K562 (cell line): ENCODE data around the gene LBHD1. TPM values are rescaled to one million over a fixed set of nuclear protein-coding genes. Genes with fewer than 3 reads are reported as not detected.

Source experiments
- ATAC-seq: fragments of 200-7000 bp; cut with Tn5 transposase; 3 replicates; pipeline ENCODE4 v1.9.1; 2020; ENCODE audit warnings: moderate library complexity
- BruUV-seq: library from RNA; stranded (reverse); fragments of 400-500 nt; replicated peaks from 2 replicates; lab custom pipeline; 2021; lab: Mats Ljungman, UMichigan
- CTCF ChIA-PET: fragments of 300-600 bp; formaldehyde crosslinking; extraction: SDS; loops from one replicate; lab custom pipeline; 2021; ENCODE audit warnings: low intra/inter-chr PET ratio; lab: Yijun Ruan, JAX
- POLR2A ChIA-PET: fragments of 300-600, 350-650 bp; sonication (Branson Sonifier 250); formaldehyde crosslinking; extraction: SDS; loops from one replicate; lab custom pipeline; 2021; ENCODE audit warnings: antibody characterized with exemption, inconsistent platforms; lab: Yijun Ruan, JAX
- DNase-seq, 4 experiments: peaks; one replicate each; pipeline versions ENCODE4 v3.0.0 to v3.0.0-alpha.2; 2011 to 2018; ENCODE audit warnings: low spot score in 3 of 4, mixed read lengths in 3 of 4; ENCODE audit errors: extremely low read depth in 1 of 4
- FAIRE-seq: peaks from 2 replicates; lab custom pipeline; 2011; peaks lifted over from hg19 to GRCh38; lab: Jason Lieb, UNC
- H2AFZ ChIP-seq: 2 replicates; pipeline ENCODE4 v1.6.0; 2011; ENCODE audit warnings: low read depth, low read length, control low read depth, inconsistent platforms
- H3K27ac ChIP-seq: fragments of 200-600 bp; 3 replicates; pipeline ENCODE4 v1.8.0; 2011; ENCODE audit warnings: low read depth, mild to moderate bottlenecking, control low read depth, inconsistent platforms, low read length, moderate library complexity, mixed read lengths; ENCODE audit errors: extremely low read depth
- H3K27me3 ChIP-seq, 2 experiments: fragments of 300-600 bp in 1 of 2; 2 replicates in 1 of 2; 3 replicates in 1 of 2; pipeline versions ENCODE4 v1.6.0 to v1.8.0; 2011; ENCODE audit warnings: inconsistent platforms in 2 of 2, low read length in 2 of 2, mild to moderate bottlenecking in 1 of 2, mixed read lengths in 1 of 2, moderate library complexity in 1 of 2; ENCODE audit not compliant: control insufficient read depth in 2 of 2, insufficient read depth in 2 of 2
- H3K36me3 ChIP-seq: fragments of 300-600 bp; 3 replicates; pipeline ENCODE4 v1.8.0; 2011; ENCODE audit warnings: mild to moderate bottlenecking, low read length, inconsistent platforms; ENCODE audit not compliant: control insufficient read depth, insufficient read depth
- H3K4me1 ChIP-seq, 2 experiments: fragments of 200-600 bp in 1 of 2; replicated peaks in 1 of 2; 2 replicates in 1 of 2; 3 replicates in 1 of 2; pipeline versions ENCODE4 v1.5.1 to v1.8.0; 2011; ENCODE audit warnings: inconsistent platforms in 2 of 2, low read length in 2 of 2, mild to moderate bottlenecking in 1 of 2, mixed read lengths in 1 of 2, moderate library complexity in 1 of 2; ENCODE audit not compliant: control insufficient read depth in 2 of 2, insufficient read depth in 2 of 2
- H3K4me2 ChIP-seq: 2 replicates; pipeline ENCODE4 v1.6.1; 2011; ENCODE audit warnings: low read length, control low read depth, inconsistent platforms, mixed read lengths; ENCODE audit not compliant: insufficient read depth
- H3K4me3 ChIP-seq: fragments of 200-600 bp; sonication (generic), shearing (Covaris generic); 2 replicates; pipeline ENCODE4 v1.5.1; 2016; ENCODE audit warnings: control low read depth, inconsistent platforms
- H3K79me2 ChIP-seq: fragments of 200-600 bp; 3 replicates; pipeline ENCODE4 v1.8.0; 2011; ENCODE audit warnings: low read length, inconsistent platforms; ENCODE audit not compliant: control insufficient read depth, insufficient read depth
- H3K9ac ChIP-seq, 2 experiments: 2 replicates each; pipeline versions ENCODE4 v1.6.0 to v1.6.1; 2011; ENCODE audit warnings: low read depth in 2 of 2, low read length in 2 of 2, control low read depth in 1 of 2, inconsistent platforms in 1 of 2, mild to moderate bottlenecking in 1 of 2, mixed read lengths in 1 of 2; ENCODE audit not compliant: insufficient read depth in 1 of 2
- H3K9me1 ChIP-seq: one replicate; pipeline ENCODE4 v1.6.0; 2011; ENCODE audit warnings: inconsistent platforms, mild to moderate bottlenecking, low read length, moderate library complexity; ENCODE audit not compliant: control insufficient read depth, insufficient read depth
- H3K9me3 ChIP-seq: replicated peaks from 2 replicates; pipeline ENCODE4 v1.5.1; 2011; ENCODE audit warnings: low read depth, low read length, inconsistent platforms; ENCODE audit not compliant: control insufficient read depth, insufficient read depth
- H4K20me1 ChIP-seq: replicated peaks from 2 replicates; pipeline ENCODE4 v1.6.1; 2011; ENCODE audit warnings: low read length, inconsistent platforms, mixed read lengths; ENCODE audit not compliant: control insufficient read depth, insufficient read depth
- ATF3 ChIP-seq, 2 experiments: fragments of 450-650 bp in 1 of 2; sonication (generic) in 1 of 2; formaldehyde crosslinking in 1 of 2; IDR thresholded peaks in 1 of 2; conservative IDR thresholded peaks in 1 of 2; 2 replicates each; pipeline versions ENCODE4 v1.6.1 to v1.8.1; 2016 to 2023; ENCODE audit warnings: mild to moderate bottlenecking in 2 of 2, moderate library complexity in 2 of 2, inconsistent platforms in 1 of 2, missing genetic modification reagents in 1 of 2
- CEBPG ChIP-seq, 3 experiments: fragments of 200-800 bp in 1 of 3; sonication (Bioruptor generic) in 1 of 3; sonication (generic) in 1 of 3; formaldehyde crosslinking in 1 of 3; IDR thresholded peaks in 2 of 3; conservative IDR thresholded peaks in 1 of 3; 2 replicates each; pipeline versions ENCODE4 v1.6.1 to v1.8.0; 2016 to 2022; ENCODE audit warnings: missing compliant biosample characterization in 2 of 3, missing genetic modification characterization in 2 of 3, mild to moderate bottlenecking in 1 of 3, missing genetic modification reagents in 1 of 3
- CREM ChIP-seq: IDR thresholded peaks from 2 replicates; pipeline ENCODE4 v1.6.1; 2014; ENCODE audit warnings: antibody characterized with exemption, low read depth
- HMBOX1 ChIP-seq: sonication (generic); IDR thresholded peaks from 2 replicates; pipeline ENCODE4 v1.6.1; 2016
- RAD21 ChIP-seq, 2 experiments: fragments of 250-450 bp in 1 of 2; fragments of 450-650 bp in 1 of 2; sonication (Bioruptor Pico) in 1 of 2; formaldehyde crosslinking in 1 of 2; IDR thresholded peaks in 1 of 2; conservative IDR thresholded peaks in 1 of 2; 2 replicates each; pipeline versions ENCODE4 v1.4.0 to v1.8.0; 2020 to 2022; ENCODE audit warnings: mild to moderate bottlenecking in 2 of 2, moderate library complexity in 1 of 2
- RNF219 ChIP-seq: fragments of 250-450 bp; sonication (Bioruptor Pico); IDR thresholded peaks from 2 replicates; pipeline ENCODE4 v1.5.0; 2022; ENCODE audit warnings: mild to moderate bottlenecking
- SMARCC2 ChIP-seq: fragments of 450-650 bp; IDR thresholded peaks from 2 replicates; pipeline ENCODE4 v1.6.1; 2017; ENCODE audit warnings: antibody characterized with exemption, moderate library complexity, mild to moderate bottlenecking, low read depth
- TCF3 ChIP-seq: sonication (generic); formaldehyde crosslinking; IDR thresholded peaks from 2 replicates; pipeline ENCODE4 v1.4.0; 2020; ENCODE audit warnings: mild to moderate bottlenecking, missing genetic modification reagents
- TSHZ1 ChIP-seq: fragments of 250-450 bp; sonication (Bioruptor Pico); IDR thresholded peaks from 2 replicates; pipeline ENCODE4 v1.4.0; 2020; ENCODE audit warnings: mild to moderate bottlenecking, moderate library complexity
- WHSC1 ChIP-seq: IDR thresholded peaks from one replicate; pipeline ENCODE4 v1.6.1; 2012; ENCODE audit warnings: low read length, control low read depth, inconsistent platforms
- YY1 ChIP-seq, 3 experiments: IDR thresholded peaks; 2 replicates each; pipeline ENCODE4 v1.6.1; 2011; ENCODE audit warnings: low read length in 2 of 3, mild to moderate bottlenecking in 2 of 3, moderate library complexity in 2 of 3, borderline replicate concordance in 1 of 3, control low read depth in 1 of 3, low read depth in 1 of 3; ENCODE audit not compliant: insufficient read depth in 3 of 3, insufficient replicate concordance in 2 of 3, control insufficient read depth in 1 of 3, insufficient read length in 1 of 3; ENCODE audit errors: extremely low read depth in 1 of 3
- WGBS: fragments of 100-300 bp; shearing (Covaris generic); methylation state at CpG from one replicate; pipeline ENCODE4 v1.1.6; 2016; ENCODE audit warnings: low coverage, mixed read lengths; ENCODE audit not compliant: insufficient coverage; ENCODE audit errors: missing lambda C conversion rate; 5-methylcytosine and 5-hydroxymethylcytosine counted together
- in situ Hi-C: fragments of 300-500 bp; cut with MboI; formaldehyde crosslinking; loops from 4 replicates; pipeline ENCODE4 v1.15.0; 2018; ENCODE audit warnings: inconsistent platforms, mixed read lengths
- intact Hi-C: fragments of 100-400 bp; cut with micrococcal nuclease; formaldehyde crosslinking; loops from 2 replicates; pipeline ENCODE4 v1.14.2; 2022
- polyA plus RNA-seq, 8 experiments: library from polyadenylated mRNA; depleted of rRNA in 4 of 8; stranded (reverse) in 5 of 8; unstranded in 3 of 8; fragments of >200 nt; fragmentation: Nextera tagmentation in 2 of 8; fragmentation: Illumina TruSeq in 1 of 8; extraction: Ambion mirVana in 2 of 8; extraction: Trizol in 1 of 8; gene quantifications; 2 replicates each; pipeline versions ENCODE4 v1.2.1 to v1.2.3, GENCODE V29; 2011 to 2014; ENCODE audit warnings: inconsistent platforms in 1 of 8, missing spikeins in 1 of 8
- total RNA-seq, 7 experiments: library from RNA; depleted of rRNA in 6 of 7; stranded (reverse); fragments of >200 nt in 6 of 7; fragmentation: Illumina TruSeq in 2 of 7; extraction: Trizol in 2 of 7; gene quantifications; 2 replicates each; pipeline versions ENCODE4 v1.2.1 to v1.2.3, GENCODE V29; 2011 to 2021; ENCODE audit warnings: low replicate concordance in 1 of 7

Gene LBHD1
- total and polyA plus RNA-seq, 9 of the 15 experiments (the other 6 are each of a cell fraction or from before 2014, with no cell fraction given), result 2.6 to 28.0 (median 12.5) TPM

GRCh38 chr11:62680825-62681240 lies 8.8 kb upstream of the LBHD1 start:
- intact Hi-C loops, result loop anchor here (5.0 kb wide), 2 partner anchors 201 to 299 kb away; partner anchors contain the start of gene SLC3A2
- H3K4me2 ChIP-seq, result peak overlapping the region; percentile 14; the same call in 1 of the 2 replicates
- no peaks in the 10 kb centered on the region for H3K9me3 ChIP-seq
- WGBS, result 40% methylated on average over 4 of the region's 4 CpGs
- no peaks in the 10 kb centered on the region for H4K20me1 ChIP-seq
- peak; percentile 38 to 81 (median 55) for DNase-seq
- peaks cover 24% of the 10 kb centered on the region for H3K36me3 ChIP-seq
- no peaks in the 10 kb centered on the region for H3K9me1 ChIP-seq
- in situ Hi-C loops, result no loop called here
- H3K79me2 ChIP-seq, result peaks cover 34% of the 10 kb centered on the region
- peak; percentile 81 for ATAC-seq
- peak overlapping the region; percentile 96 for H2AFZ ChIP-seq
- H3K27ac ChIP-seq, result peak overlapping the region; percentile 9
- ChIA-PET CTCF (no interaction called here), POLR2A (interaction anchor here (0.6 to 2.9 kb wide), 18 partner anchors 8 to 1351 kb away, joined by 3 to 27 read pairs (median 4); partner anchors contain the start of genes C11orf98, CSKMT, EEF1G and GANAB)
- peak overlapping the region in 1 of 2 experiments; percentile 31; a peak in 2 of 4 replicates for H3K9ac ChIP-seq
- H3K4me3 ChIP-seq, result no peak overlapping the region
- H3K27me3 ChIP-seq, result no peaks in the 10 kb centered on the region
- peak; percentile 86 for FAIRE-seq
- peaks cover 25 to 42% of the 10 kb centered on the region in 2 experiments; a peak in 4 of 5 replicates for H3K4me1 ChIP-seq
- BruUV-seq, result no TSS peak
- TF ChIP-seq CEBPG (CRISPR knock-in tag; IDR thresholded peaks at IDR 0.05), result no peak; the same call in 1 of the 2 replicates
- TF ChIP-seq CEBPG (tag; conservative IDR thresholded peaks at IDR 0.05 in 1 of 2, IDR thresholded peaks at IDR 0.05 in 1 of 2), result peak in 1 of 2 experiments; percentile 46; a peak in 1 of 4 replicates
- no peak for TF ChIP-seq WHSC1
- no peak for TF ChIP-seq SMARCC2
- TF ChIP-seq HMBOX1, result peak; percentile 90
- no peak for TF ChIP-seq RNF219 (CRISPR knock-in tag)
- TF ChIP-seq TCF3 (CRISPR knock-in tag), result no peak
- peak; percentile 57 for TF ChIP-seq ATF3 (IDR thresholded peaks at IDR 0.05)
- TF ChIP-seq ATF3 (CRISPR knock-in tag; conservative IDR thresholded peaks at IDR 0.05), result no peak
- peak; percentile 41 for TF ChIP-seq CREM
- peak; percentile 45 to 69 for TF ChIP-seq RAD21 (CRISPR knock-in tag; conservative IDR thresholded peaks at IDR 0.05 in 1 of 2, IDR thresholded peaks at IDR 0.05 in 1 of 2)
- TF ChIP-seq YY1 (IDR thresholded peaks at IDR 0.05; ENCODE audit: borderline replicate concordance in 1 of 3, control insufficient read depth in 1 of 3, extremely low read depth in 1 of 3, insufficient read depth in 3 of 3, insufficient read length in 1 of 3, insufficient replicate concordance in 2 of 3, low read depth in 1 of 3, low read length in 2 of 3), result no peak
- no peak for TF ChIP-seq TSHZ1 (CRISPR knock-in tag)
